NCI-H2029 treated with DMSO at 0.1 percent for 48 hours (cell line): ENCODE data around the gene INPP5A.
"Not testable (repeated sequence)": the region's sequence is repeated elsewhere in the genome, so short reads cannot be mapped to it uniquely, and the experiment has no call there.

Experiments used
- DNase-seq: peaks from one replicate; lab custom pipeline; 2025; lab: John Stamatoyannopoulos, UW

Gene INPP5A, protein sequence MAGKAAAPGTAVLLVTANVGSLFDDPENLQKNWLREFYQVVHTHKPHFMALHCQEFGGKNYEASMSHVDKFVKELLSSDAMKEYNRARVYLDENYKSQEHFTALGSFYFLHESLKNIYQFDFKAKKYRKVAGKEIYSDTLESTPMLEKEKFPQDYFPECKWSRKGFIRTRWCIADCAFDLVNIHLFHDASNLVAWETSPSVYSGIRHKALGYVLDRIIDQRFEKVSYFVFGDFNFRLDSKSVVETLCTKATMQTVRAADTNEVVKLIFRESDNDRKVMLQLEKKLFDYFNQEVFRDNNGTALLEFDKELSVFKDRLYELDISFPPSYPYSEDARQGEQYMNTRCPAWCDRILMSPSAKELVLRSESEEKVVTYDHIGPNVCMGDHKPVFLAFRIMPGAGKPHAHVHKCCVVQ

GRCh38 chr10:132537684-132538001 is at the start of gene INPP5A:
Gene INPP5A, plus strand, starts transcription at chr10:132537787. Its CDS starts 310 bp downstream, at chr10:132538097.
- DNase-seq: no peak

DNA sequence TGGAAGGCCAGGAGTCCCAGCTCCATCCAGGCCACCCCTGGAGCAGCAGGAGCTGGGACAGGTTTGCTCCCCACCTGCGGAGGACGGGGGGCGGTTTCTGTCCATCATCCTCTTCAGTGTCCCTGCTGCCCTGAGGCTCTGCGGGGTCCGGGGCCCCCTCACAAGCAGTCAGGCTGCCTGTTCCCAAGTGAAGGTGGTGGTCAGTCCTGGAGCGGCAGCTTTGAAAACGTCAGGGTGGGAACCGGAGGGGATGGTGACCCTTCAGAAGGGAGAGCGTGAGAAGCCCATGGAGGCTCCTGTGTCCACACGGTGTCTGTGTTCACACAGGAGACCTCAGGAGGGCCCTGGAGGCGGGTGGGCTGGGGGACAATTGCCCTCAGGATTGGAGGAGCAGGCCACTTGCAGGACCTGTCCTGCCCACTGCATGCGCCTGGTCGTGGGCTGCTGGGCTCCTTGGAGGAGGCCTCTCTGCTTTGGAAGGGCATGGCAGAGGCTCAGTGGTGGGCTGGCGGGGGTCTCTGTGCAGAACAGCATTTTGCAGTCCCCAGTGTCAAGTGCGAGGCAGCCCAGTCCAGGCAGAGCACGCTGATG is 49.3 kb upstream of the INPP5A start:
- DNase-seq: no peak

GRCh38 chr10:132489053-132489703 is 48.4 kb upstream of the INPP5A start:
- DNase-seq: no peak

- no peak for DNase-seq
Measured at GRCh38 chr10:132489704-132490534, 47.7 kb upstream of the INPP5A start.

DNA sequence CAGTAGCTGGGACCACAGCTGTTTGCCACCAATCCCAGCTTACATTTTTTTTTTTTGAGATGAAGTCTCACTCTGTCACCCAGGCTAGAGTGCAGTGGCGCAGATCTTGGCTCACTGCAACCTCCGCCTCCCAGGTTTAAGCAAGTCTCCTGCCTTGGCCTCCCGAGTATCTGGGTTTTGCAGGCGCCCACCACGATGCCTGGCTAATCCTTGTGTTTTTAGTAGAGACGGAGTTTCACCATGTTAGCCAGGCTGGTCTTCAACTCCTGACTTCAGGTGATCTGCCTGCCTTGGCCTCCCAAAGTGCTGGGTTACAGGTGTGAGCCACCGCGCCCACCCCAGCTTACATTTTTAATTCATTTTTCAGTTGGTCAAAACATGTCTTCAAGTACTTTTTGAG is 46.1 kb upstream of the INPP5A start:
- not testable (repeated sequence) for DNase-seq

DNA sequence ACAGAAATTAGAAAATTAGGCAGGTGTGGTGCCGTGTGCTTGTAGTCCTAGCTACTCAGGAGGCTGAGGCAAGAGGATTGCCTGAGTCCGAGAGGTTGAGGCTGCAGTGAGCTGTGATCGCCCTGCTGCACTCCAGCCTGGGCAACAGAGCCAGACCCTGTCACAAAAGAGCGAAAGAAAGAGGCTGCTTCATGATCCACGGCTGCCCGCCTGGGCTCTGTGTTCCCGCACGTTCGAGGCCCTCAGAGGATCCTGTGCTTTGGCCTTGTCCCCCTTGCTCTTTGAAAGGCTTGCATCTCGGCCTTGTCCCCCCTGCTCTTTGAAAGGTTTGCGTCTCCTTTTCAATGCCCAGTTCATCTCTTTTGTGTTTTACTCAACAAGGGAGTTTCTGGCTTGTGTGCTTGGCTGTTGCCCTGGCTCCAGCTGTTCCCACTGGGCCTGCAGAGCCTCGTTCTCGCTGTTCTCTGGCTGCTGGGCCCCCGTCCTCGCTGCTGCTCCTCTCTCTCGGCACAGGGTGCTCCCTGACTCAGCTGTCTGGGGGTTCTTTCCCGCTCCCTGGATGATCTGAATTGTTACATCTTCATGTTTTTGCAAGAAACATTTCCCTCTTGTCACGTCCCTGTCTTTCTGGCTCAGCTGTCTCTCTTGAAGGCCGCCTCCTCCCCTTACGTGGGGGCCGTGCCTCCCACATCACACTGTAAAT is 45.1 kb upstream of the INPP5A start:
- no peak for DNase-seq

DNA sequence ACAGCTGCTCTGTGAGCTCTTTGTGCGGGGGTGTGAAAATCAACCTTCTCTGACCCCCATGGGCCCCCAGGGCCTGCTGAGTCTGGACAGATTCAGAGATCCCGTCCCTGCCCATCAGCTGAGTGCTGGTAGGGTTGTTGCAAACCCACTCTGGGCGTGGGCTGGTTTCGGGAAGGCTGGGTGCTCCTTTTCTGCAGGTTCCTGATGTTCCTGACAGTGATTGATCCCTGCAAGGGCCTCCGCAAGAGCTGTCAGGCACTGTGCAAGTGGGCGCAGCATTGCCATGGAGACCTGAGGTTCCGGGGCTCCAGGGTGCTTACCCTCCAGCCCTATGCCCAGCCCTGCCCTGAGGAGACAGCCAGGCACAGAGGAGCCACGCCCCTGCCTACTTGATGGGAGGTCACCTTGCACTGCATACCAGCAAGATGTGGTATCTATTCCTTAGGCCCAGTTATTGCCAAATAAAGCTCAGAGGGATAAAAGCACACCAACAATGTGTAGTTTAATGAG is 44.3 kb upstream of the INPP5A start:
- no peak for DNase-seq

DNA sequence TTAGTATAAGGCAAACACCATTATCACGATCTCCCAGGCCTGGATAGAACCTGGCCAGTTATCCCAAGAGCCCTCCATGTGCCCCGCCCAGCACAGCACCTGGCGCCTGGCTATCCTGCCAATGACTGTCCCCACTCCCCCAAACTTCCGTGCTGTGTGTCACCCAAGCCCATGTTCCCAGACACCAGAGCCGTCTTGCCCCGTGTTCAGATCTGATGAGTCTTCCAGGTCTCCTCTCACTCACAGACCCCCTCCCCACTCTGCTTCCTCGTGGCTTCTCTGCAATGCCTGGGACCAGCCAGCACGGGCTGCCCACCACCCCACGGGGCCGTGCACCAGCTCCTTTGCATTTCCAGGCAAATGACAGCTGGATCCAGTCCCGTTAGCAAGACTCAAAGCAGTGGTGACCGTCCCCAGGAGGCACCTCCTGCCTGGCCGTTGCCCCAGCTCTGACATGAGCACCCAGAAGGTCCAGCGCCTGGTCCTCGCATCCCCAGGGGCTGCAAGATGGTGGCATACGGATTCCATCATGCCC is 43.8 kb upstream of the INPP5A start:
- no peak for DNase-seq

GRCh38 chr10:132494866-132495630 is 42.5 kb upstream of the INPP5A start:
- no peak for DNase-seq

- DNase-seq: no peak
Measured at GRCh38 chr10:132496360-132497062, 41.1 kb upstream of the INPP5A start.

GRCh38 chr10:132497063-132497680 is 40.4 kb upstream of the INPP5A start:
- DNase-seq: no peak

DNA sequence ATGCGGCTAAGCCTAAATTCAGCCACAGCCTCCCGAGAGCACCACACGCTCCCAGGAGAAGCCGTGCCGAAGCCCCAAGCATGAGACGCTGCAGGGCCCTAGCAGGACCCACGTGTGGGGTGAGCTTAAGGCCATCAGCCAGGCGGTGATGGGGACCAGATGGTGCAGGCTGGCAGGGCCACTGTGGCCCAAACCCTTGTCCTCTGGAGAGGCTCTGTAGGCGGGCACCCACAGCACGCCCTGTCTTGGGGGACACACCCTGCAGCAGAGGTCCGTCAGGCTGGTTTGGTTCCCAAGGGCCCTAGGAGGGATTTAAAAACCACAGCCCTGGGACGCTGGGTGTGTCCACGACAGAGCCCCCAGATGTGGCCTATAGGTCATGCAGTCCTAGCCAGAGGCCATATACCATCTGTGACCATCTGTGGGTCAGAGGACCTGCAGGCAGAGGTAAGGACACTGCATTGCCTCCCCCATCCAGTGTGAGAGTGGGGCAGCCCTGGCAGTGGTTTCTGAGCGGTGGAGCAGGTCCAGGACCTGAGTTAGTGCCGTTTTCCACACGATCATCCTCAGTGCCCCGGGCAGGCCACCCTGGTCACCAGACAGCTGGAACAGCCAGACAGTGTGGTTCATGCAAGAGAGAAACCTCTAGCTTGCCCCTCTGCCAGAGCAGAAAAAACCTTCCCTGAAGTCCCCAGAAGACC is 39.6 kb upstream of the INPP5A start:
- no peak for DNase-seq

- no peak for DNase-seq
Measured at GRCh38 chr10:132498562-132499366, 38.8 kb upstream of the INPP5A start.

DNA sequence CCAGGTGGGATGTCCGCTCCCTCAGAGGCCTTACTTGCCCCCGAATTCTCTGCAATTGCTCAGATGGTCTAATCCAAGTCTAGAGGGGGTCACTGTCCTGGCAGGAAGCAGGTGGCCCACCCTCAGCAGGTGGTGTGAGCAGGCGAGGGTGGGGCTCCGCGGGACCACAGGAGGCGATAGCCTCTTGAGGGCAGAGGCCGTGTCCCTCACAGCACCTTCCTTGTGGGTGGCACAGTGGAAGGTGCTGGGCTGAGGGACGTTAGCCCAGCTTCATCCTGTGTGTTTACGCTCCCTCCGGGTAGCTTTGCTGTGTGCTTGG is 38.3 kb upstream of the INPP5A start:
- DNase-seq: no peak

DNA sequence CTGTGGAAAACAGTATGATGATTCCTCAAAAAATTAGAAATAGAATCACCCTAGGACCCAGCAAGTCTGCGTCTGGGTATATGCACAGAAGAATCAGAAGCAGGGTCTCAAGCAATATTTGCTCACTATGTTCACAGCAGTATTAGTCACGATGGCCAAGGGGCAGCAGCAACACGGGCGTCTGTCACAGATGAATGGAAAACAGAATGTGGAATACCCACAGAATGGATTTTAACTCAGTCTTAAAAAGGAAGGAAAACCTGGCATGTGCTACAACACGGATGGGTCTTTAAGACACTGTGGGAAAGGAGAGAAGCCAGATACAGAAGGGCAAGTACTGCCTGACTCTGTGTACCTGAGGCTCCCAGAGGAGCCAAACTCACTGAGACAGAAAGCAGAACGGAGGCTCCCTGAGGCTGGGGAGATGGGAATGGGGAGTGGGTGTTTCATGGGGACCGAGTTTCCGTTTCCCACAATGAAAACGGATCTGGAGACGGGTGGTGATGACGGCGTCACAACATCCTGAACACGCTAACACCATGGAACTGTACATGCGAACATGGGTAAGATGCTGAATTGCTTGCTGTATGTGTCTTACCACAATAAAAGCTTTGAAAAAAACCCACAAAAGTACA is 36.7 kb upstream of the INPP5A start:
- no peak for DNase-seq

GRCh38 chr10:132502544-132503300 is 34.9 kb upstream of the INPP5A start:
- no peak for DNase-seq
